Measurements from ENCODE around the gene PRKAA2.

The PRKAA2 gene

GRCh38 chr1:56712150-56712549, 67.0 kb downstream of the PRKAA2 start:
- no peak for TF ChIP-seq CTCF (IDR thresholded peaks at IDR 0.05; ENCODE audit: low read depth, low read length)
- DNase-seq (ENCODE audit: extremely low read depth, low read depth) = no peak

- no peak for DNase-seq (ENCODE audit: extremely low read depth, low read depth)
- no peak for TF ChIP-seq CTCF (IDR thresholded peaks at IDR 0.05; ENCODE audit: low read depth, low read length)
These were observed 68.0 kb downstream of the PRKAA2 start for GRCh38 chr1:56713112-56713511.

GRCh38 chr1:56715156-56715555, 70.0 kb downstream of the PRKAA2 start:
- DNase-seq (ENCODE audit: extremely low read depth, low read depth) = no peak
- TF ChIP-seq CTCF (IDR thresholded peaks at IDR 0.05; ENCODE audit: low read depth, low read length) = no peak

GRCh38 chr1:56719171-56719570, 74.1 kb downstream of the PRKAA2 start:
- DNase-seq (ENCODE audit: extremely low read depth, low read depth) = no peak
- TF ChIP-seq CTCF (IDR thresholded peaks at IDR 0.05; ENCODE audit: low read depth, low read length) = no peak

- no peak for TF ChIP-seq CTCF (IDR thresholded peaks at IDR 0.05; ENCODE audit: low read depth, low read length)
- DNase-seq (ENCODE audit: extremely low read depth, low read depth) = no peak
These were observed 81.6 kb downstream of the PRKAA2 start for GRCh38 chr1:56726706-56727105.

- DNase-seq (ENCODE audit: extremely low read depth, low read depth) = no peak
- no peak for TF ChIP-seq CTCF (IDR thresholded peaks at IDR 0.05; ENCODE audit: low read depth, low read length)
These were observed 83.8 kb downstream of the PRKAA2 start for GRCh38 chr1:56728964-56729363.

GRCh38 chr1:56745231-56745630, 100.1 kb downstream of the PRKAA2 start:
- no peak for DNase-seq (ENCODE audit: extremely low read depth, low read depth)
- TF ChIP-seq CTCF (IDR thresholded peaks at IDR 0.05; ENCODE audit: low read depth, low read length) = no peak
